Ovary (tissue), 9 donors: Measurements from ENCODE around the gene CLCN1. TPM values are rescaled to one million over a fixed set of nuclear protein-coding genes. Genes with fewer than 3 reads are reported as not detected.

Source experiments
- DNase-seq, 5 donors: peaks; one replicate each; pipeline ENCODE4 v3.0.0-alpha.2; 2019 to 2020
- H3K27ac ChIP-seq, 2 donors: fragments of 200-600 bp; one replicate each; pipeline versions ENCODE4 v1.5.1 to v1.8.0; 2019 to 2022
- H3K27me3 ChIP-seq: fragments of 200-600 bp; one replicate; pipeline ENCODE4 v1.8.0; 2022
- H3K36me3 ChIP-seq: fragments of 200-600 bp; sonication (generic); one replicate; pipeline ENCODE4 v1.5.1; 2019
- H3K4me1 ChIP-seq: one replicate; pipeline ENCODE4 v1.8.1; 2013; ENCODE audit warnings: mild to moderate bottlenecking, moderate library complexity; ENCODE audit not compliant: insufficient read depth
- H3K4me3 ChIP-seq: fragments of 200-600 bp; sonication (generic); one replicate; pipeline ENCODE4 v1.5.1; 2017
- H3K9me3 ChIP-seq, 2 donors: fragments of 200-600 bp in 1 of 2; sonication (generic) in 1 of 2; one replicate each; pipeline versions ENCODE4 v1.5.1 to v1.8.1; 2013 to 2019; ENCODE audit warnings: mild to moderate bottlenecking in 1 of 2, moderate library complexity in 1 of 2
- CTCF ChIP-seq, 3 donors: fragments of 450-650 bp in 2 of 3; fragments of 200-600 bp in 1 of 3; IDR thresholded peaks; one replicate each; pipeline versions ENCODE4 v1.5.1 to v1.8.0; 2016 to 2022; ENCODE audit warnings: antibody characterized with exemption in 3 of 3, mild to moderate bottlenecking in 1 of 3
- EP300 ChIP-seq: sonication (generic); formaldehyde crosslinking; IDR thresholded peaks from one replicate; pipeline ENCODE4 v1.6.1; 2017; ENCODE audit warnings: antibody characterized with exemption
- POLR2A ChIP-seq: fragments of 450-650 bp; IDR thresholded peaks from one replicate; pipeline ENCODE4 v1.6.1; 2017; ENCODE audit warnings: antibody characterized with exemption, mild to moderate bottlenecking, moderate library complexity
- WGBS, 3 donors: extraction: QIAGEN DNeasy Blood & Tissue Kit in 1 of 3; methylation state at CpG; one replicate each; pipeline versions ENCODE4 v1.1.5 to v1.1.7; 2013 to 2017; 5-methylcytosine and 5-hydroxymethylcytosine counted together
- intact Hi-C, 4 donors: fragments of 100-400 bp; cut with DNase I; formaldehyde crosslinking; loops; one replicate each; pipeline versions ENCODE4 v1.11.0 to v1.15.1; 2022 to 2023
- polyA plus RNA-seq, 2 donors: library from polyadenylated mRNA; stranded (reverse); fragments of 200-250 nt in 1 of 2; fragments of 350-450 nt in 1 of 2; fragmentation: Illumina TruSeq in 1 of 2; extraction: RNeasy Lipid Tissue Mini Kit (QIAGEN cat#74804) in 1 of 2; gene quantifications; one replicate each; pipeline ENCODE4 v1.2.3, GENCODE V29; 2013 to 2014
- total RNA-seq, 7 donors: library from RNA; depleted of rRNA in 2 of 7; stranded (reverse); fragments of >200 nt in 2 of 7; fragmentation: NEBNext Ultra II Directional in 3 of 7; extraction: Animal tissue kit (Norgen Biotek cat#: 25700) in 3 of 7; gene quantifications; one replicate each; pipeline versions ENCODE4 v1.1.0 to v1.2.4, GENCODE V29; 2016 to 2023
- donor health status: DM: no; HTN: no; CAD: no; lungs with moderate emphysema.
- donor health status: DM: no; HTN: no; CAD: no.
- donor health status: Bipolar disorder and iron deficiency.
- donor health status: DM: yes; HTN: yes; CAD: no.
- donor health status: DM: no; HTN: no; CAD: no.
- donor health status: DM: yes; HTN: yes; CAD: no.

The CLCN1 gene
- total and polyA plus RNA-seq, 9 donors = 0.10 TPM; not detected in 8

GRCh38 chr7:143305423-143306070, 10.4 kb upstream of the CLCN1 start:
- Histone ChIP-seq H3K27me3 (no peaks in the 10 kb centered on the region), H3K27ac (no peak overlapping the region), H3K9me3 (no peaks in the 10 kb centered on the region), H3K4me1 (no peaks in the 10 kb centered on the region), H3K36me3 (no peaks in the 10 kb centered on the region), H3K4me3 (no peak overlapping the region)
- peak; percentile 26 to 71 (median 55) for DNase-seq
- no peak for TF ChIP-seq EP300
- TF ChIP-seq CTCF (IDR thresholded peaks at IDR 0.05) = peak in 2 of 3 donors; percentile 17 to 19
- intact Hi-C loops = loop anchor here in 2 of 4 donors (10.0 kb wide), 1 partner anchor 61 kb away; no protein-coding TSS in a partner anchor
- 60 to 68% (median 64%) methylated on average over 10 of the region's 10 CpGs for WGBS, 3 donors

GRCh38 chr7:143308632-143309031, 7.3 kb upstream of the CLCN1 start:
- H3K4me1 ChIP-seq = no peaks in the 10 kb centered on the region
- H3K27me3 ChIP-seq = no peaks in the 10 kb centered on the region
- no peak for TF ChIP-seq POLR2A
- 86 to 98% (median 95%) methylated on average over 2 of the region's 2 CpGs for WGBS, 3 donors
- intact Hi-C loops = loop anchor here in 2 of 4 donors (10.0 kb wide), 1 partner anchor 64 kb away; no protein-coding TSS in a partner anchor
- H3K27ac ChIP-seq = no peak overlapping the region
- no peak for DNase-seq
- H3K36me3 ChIP-seq = no peaks in the 10 kb centered on the region
- H3K4me3 ChIP-seq = no peak overlapping the region
- no peaks in the 10 kb centered on the region for H3K9me3 ChIP-seq

- intact Hi-C loops = no loop called here
- no peak for TF ChIP-seq EP300
- TF ChIP-seq POLR2A = no peak
- TF ChIP-seq CTCF (IDR thresholded peaks at IDR 0.05) = no peak
- Histone ChIP-seq H3K27me3 (no peaks in the 10 kb centered on the region), H3K4me1 (no peaks in the 10 kb centered on the region), H3K9me3 (no peaks in the 10 kb centered on the region), H3K36me3 (no peaks in the 10 kb centered on the region), H3K4me3 (no peak overlapping the region), H3K27ac (no peak overlapping the region)
- no peak for DNase-seq
Measured at GRCh38 chr7:143314127-143314526, 1.8 kb upstream of the CLCN1 start.

- no peaks in the 10 kb centered on the region for H3K27me3 ChIP-seq
- intact Hi-C loops = no loop called here
- H3K27ac ChIP-seq = no peak overlapping the region
- WGBS, 3 donors = 82 to 87% (median 82%) methylated on average over 4 of the region's 4 CpGs
- no peaks in the 10 kb centered on the region for H3K9me3 ChIP-seq
- no peaks in the 10 kb centered on the region for H3K4me1 ChIP-seq
- TF ChIP-seq EP300 (no peak), POLR2A (no peak), CTCF (IDR thresholded peaks at IDR 0.05) (no peak)
- DNase-seq = no peak
- H3K4me3 ChIP-seq = no peak overlapping the region
- H3K36me3 ChIP-seq = no peaks in the 10 kb centered on the region
Measured at GRCh38 chr7:143316492-143316891, 581 bp downstream of the CLCN1 start.

- no peak overlapping the region for H3K27ac ChIP-seq
- DNase-seq = no peak
- H3K4me3 ChIP-seq = no peak overlapping the region
- peaks cover 2% of the 10 kb centered on the region for H3K4me1 ChIP-seq
- H3K9me3 ChIP-seq = no peaks in the 10 kb centered on the region
- WGBS, 3 donors = 30 to 33% (median 32%) methylated on average over 5 of the region's 5 CpGs
- TF ChIP-seq CTCF (IDR thresholded peaks at IDR 0.05) = no peak
- no peak for TF ChIP-seq EP300
- TF ChIP-seq POLR2A = no peak
- no peaks in the 10 kb centered on the region for H3K27me3 ChIP-seq
- intact Hi-C loops = no loop called here
- no peaks in the 10 kb centered on the region for H3K36me3 ChIP-seq
Measured at GRCh38 chr7:143318661-143319060, 2.8 kb downstream of the CLCN1 start.
